PFSK-1 (cell line): ENCODE data around the gene DEFB126.

ENCODE experiments used
- FOXP2 ChIP-seq: optimal IDR thresholded peaks from 2 replicates; pipeline ENCODE3; 2011; ENCODE audit warnings: borderline replicate concordance, control low read depth, inconsistent platforms; ENCODE audit not compliant: insufficient read depth; ENCODE audit errors: extremely low read length, extremely low read depth
- POLR2AphosphoS5 ChIP-seq: IDR thresholded peaks from 2 replicates; pipeline ENCODE4 v1.6.1; 2012; ENCODE audit warnings: low read depth, mild to moderate bottlenecking, control low read depth, low read length, moderate library complexity
- REST ChIP-seq, 2 experiments: IDR thresholded peaks; 2 replicates each; pipeline versions ENCODE4 v1.6.1 to v1.8.0; 2011 to 2012; ENCODE audit warnings: low read depth in 2 of 2, low read length in 2 of 2, control low read depth in 1 of 2, inconsistent platforms in 1 of 2, mild to moderate bottlenecking in 1 of 2, moderate library complexity in 1 of 2; ENCODE audit not compliant: insufficient read depth in 1 of 2
- SIN3A ChIP-seq: IDR thresholded peaks from 2 replicates; pipeline ENCODE4 v1.6.1; 2012; ENCODE audit warnings: mild to moderate bottlenecking, low read length, moderate library complexity, borderline replicate concordance; ENCODE audit not compliant: insufficient read depth
- TAF1 ChIP-seq: IDR thresholded peaks from 2 replicates; pipeline ENCODE4 v1.6.1; 2012; ENCODE audit warnings: low read length, control low read depth, borderline replicate concordance; ENCODE audit not compliant: insufficient read depth

DEFB126 gene

GRCh38 chr20:189611-190010, 47.2 kb downstream of the DEFB126 start, which contains the start of gene DEFB128:
DEFB128 (minus strand) TSS chr20:189711; CDS start chr20:189623, 88 bp downstream.
- TF ChIP-seq FOXP2, result no peak
- TF ChIP-seq TAF1, result no peak
- TF ChIP-seq POLR2AphosphoS5, result no peak
- TF ChIP-seq REST (IDR thresholded peaks at IDR 0.05; ENCODE audit: insufficient read depth in 1 of 2, low read depth in 2 of 2, low read length in 2 of 2), result no peak
- no peak for TF ChIP-seq SIN3A
